NCI-H2196 (cell line): ENCODE results near the gene RPH3AL.
A peak's percentile ranks its signal among the peaks of the same experiment; 100 is the strongest.

Source experiments
- DNase-seq: peaks from one replicate; lab custom pipeline; 2025; ENCODE audit not compliant: unreplicated experiment; lab: John Stamatoyannopoulos, UW

RPH3AL gene

DNA sequence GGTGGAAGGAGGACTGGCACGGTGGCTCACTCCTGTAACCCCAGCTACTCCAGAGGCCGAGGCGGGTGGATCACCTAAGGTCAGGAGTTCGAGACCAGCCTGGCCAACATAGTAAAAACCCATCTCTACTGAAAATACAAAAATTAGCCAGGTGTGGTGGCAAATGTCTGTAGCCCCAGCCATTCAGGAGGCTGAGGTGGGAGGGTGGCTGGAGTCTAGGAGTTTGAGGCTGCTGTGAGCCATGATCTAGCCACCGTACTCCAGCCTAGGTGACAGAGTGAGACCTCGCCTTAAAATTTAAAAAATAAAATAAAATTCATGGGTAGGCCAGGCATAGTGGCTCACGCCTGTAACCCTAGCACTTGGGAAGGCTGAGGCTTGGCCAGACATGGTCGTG, 1.2 kb upstream of the RPH3AL start:
- DNase-seq = no peak

DNA sequence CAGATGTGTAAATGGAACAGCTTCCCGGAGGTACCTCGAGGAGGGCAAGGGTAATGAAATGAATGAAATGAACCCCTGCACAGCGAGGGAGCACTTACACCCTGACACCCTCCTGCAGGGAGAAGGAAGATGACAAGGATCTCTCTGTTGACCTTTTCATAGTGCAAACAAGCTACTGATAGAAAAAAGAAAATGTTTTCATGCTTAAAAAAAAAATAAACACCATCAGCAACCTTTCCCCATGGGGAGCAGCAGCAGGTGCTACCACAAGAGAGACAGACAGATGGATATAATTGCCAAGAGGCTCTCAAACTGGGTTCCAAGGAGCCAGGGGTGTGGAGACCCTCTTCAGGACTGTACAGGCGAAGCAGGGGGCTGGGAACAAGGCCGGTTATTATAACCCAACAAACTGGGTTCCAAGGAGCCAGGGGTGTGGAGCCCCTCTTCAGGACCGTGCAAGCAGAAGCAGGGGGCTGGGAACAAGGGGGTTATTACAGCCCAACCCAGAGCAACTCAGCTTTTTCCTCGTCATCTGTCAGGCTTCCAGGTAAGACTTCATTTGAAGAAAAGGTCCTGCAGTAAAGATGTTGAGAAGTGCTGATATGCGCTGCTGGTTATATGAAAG, 718 bp upstream of the RPH3AL start:
- DNase-seq = no peak

DNA sequence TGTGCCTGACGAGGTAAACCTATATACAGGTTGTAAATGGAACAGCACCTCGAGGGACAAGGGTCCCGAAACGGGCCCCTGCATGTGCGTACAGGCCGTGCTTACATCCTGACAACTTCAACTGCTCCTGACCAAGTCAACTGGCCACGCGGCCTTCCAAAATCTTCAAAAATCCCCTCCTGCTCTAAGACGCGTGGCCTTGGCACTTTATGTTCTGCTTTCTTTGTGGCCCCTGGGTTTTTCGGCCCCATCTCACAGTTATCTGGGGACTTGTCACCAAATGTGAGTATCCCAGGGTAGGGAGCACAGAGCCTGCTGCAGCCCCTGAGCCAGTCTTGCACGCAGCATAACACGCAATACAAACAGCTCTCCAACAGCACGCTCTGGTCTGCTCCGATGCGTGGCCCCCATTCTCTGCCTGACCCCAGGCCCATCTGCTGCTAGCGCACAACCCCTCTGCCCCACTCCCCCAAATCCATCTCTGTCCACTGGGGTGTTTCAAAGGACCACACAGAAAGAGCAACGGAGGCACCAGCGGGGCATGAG, 659 bp downstream of the RPH3AL start:
- no peak for DNase-seq

DNA sequence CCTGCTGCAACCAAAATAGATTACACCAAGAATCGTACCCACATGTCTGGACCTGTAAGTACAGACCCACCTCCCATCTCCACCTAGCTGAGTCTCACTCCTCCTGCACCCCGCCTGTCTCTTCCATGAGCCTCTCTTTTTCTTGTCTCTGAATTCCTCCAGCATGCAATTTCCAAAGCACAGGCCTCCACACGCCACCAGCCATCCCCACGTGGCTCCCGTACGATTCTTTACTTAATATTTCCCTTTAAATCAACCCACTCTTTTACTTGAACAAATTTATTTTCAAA, 1.2 kb downstream of the RPH3AL start:
- DNase-seq = no peak

DNA sequence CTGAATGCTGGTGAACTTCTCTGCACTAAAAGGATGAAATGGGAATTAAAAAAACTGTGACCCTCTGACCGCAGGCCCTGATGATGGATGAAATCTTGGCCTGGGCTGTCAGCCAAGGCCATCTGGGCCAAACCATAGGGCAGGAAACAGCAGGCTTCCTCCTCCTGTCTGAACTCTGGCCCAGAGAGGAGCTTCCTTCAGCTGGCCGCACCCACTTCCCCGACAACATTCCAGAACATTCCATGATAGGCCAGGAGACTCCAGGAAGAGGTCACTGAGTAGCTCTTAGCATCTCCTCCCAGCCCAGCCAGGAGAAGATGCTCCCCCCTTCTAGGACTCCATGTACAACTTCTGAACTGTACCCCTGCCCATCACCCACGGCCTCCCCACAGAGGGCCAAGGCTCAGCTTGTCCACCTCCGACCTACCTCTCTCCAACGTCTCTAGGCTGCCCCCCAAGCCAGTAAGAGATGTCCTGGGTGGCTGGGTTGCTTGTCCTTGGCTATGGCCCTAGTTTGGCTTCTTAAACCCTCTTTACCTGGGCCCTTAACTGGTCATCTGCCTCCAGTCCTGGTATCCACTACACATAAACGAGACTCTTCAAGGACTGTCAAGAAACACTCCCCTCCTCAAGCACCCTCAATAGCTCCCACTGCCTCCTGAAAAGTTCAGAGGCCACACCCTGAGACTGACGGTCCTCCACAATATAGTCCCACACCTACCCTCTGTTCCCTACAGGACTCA, 1.7 kb downstream of the RPH3AL start:
- no peak for DNase-seq

DNA sequence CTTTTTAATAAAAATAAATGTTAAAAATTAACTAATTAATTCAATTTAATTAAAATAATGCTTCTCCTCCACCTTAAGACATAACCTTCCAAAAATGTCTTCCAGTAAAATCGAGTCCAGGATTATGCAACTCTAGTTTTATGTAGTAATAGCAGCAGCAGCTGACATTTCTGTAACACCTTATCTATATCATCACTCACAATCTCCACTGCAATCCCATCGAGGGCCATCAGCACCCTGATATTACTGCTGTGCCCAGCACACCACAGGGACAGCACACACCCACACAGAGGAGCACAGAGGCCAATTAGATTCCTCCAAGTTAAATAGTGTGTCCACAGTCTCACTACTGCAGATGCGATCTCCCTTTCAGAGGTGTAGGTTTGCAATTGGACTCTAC, 2.9 kb downstream of the RPH3AL start:
- DNase-seq = no peak

DNA sequence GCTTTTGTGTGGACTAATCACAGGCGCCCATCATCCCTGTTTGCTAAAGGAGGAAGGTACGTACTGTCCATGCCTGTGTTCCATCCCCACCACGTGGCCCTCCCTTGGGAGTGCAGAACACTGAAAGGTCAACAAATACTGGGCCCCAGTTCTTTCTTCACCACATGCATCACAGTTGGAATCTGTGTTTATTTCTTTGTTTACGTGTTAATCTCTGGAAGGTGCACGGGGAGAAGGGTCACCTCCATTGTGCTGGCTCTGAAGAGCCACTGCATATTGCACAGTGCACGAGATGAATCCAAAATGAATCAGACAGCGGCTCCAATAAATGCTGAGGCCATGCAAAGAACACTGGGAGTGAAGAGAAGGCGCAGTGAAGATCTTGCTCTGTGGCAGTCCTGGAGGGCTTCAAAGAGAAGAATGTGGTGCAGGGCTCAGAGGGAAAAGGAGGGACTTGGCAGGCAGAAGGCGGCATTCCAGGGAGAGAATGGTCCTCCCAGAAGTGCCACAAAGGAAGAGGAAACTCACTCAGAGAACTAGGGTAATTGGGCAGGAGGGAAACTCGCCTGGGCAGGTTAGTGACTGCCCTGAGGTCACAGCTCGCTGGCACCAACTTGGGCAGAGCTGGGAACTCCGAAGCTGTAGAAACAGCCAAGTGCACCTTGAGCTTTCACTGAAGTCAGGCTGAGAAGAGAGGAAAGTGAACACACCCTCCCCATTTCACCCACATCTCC, 3.7 kb downstream of the RPH3AL start:
- no peak for DNase-seq

DNA sequence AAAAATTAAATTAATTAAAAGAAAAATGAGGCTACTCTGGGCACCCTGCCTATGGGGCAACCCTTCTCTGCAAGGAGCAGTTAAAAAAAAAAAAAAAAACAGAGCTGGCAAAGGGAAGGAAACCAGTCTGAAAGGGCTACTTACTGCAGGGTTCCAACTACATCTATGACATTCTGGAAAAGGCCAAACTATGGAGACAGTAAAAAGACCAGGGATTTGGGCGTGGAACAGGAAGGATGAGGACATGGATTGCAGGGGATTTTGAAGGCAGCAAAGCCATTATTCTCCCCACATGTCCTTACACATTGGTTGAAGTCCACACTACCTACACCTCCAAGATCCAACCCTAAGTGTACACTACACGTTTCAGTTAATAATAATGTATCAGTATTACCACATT, 4.6 kb downstream of the RPH3AL start:
- DNase-seq = no peak

DNA sequence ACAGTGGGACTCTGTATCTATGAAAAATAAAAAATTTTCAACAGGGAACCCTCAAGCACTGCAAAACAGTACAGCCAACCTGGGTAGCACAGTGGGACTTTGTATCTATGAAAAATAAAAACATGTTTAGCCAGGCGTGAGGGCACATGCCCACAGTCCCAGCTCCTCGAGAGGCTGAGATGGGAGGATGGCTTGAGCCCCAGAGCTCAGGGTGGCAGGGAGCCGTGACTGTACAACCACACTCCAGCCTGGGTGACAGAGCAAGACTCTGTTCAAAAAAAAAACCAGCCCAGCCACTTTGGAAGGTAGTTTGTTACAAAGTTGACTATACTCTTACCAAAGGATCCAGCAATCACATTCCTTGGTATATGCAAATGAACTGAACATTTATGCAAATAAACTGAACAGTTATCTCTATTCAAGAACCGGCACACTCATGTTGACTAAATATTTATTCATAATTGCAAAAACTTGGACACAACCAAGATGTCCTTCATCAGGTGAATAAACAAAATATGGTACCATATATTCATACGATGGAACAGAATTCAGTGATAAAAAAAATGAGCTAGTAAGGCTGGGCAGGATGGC, 5.2 kb downstream of the RPH3AL start:
- no peak for DNase-seq

DNA sequence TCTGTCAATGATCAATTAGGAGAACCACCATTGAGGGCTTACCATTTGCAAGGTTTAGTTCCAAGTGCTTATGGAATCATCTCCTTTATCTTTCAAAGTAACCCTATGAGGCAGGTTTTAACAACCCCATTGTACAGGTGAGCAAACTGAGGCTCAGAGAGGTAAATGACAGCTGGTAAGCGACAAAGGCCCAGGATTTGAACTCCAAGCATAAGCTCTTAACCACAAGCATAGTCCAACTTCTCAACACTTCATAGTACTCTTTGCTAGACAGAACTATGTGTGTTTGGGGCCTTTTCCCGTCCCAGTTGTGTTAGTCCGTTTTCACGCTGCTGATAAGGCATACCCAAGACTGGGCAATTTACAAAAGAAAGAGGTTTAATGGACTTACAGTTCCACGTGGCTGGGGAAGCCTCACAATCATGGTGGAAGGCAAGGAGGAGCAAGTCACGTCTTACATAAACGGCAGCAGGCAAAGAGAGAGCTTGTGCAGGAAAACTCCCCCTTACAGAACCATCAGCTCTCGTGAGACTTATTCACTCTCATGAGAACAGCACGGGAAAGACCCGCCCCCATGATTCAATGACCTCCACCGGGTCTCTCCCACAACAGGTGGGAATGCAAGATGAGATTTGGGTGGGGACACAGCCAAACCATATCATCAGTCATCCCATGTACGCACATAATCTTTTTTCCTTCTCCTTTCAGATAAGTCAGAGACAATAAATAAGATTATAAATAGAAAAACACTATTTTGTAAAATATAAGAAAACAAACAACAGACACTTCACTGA, 6.4 kb downstream of the RPH3AL start:
- no peak for DNase-seq

DNA sequence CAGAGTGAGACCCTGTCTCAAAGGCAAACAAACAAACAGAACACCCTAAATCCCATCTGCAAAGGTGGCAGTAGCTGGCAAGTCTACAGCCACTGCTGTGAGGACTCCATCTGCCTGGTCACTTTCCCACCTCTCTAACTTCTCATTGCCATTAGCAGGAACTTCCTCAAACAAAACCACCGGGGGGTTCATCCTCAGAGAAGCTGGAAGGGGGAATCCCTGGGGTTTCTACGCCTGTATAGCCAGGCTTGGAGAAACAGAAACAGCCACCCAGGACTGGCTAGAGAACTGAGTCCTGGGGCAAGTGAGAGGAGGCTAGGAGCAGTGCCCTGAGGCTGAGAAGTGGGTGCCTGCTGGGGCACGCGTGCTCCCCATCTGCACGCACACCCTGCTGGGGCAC, 7.3 kb downstream of the RPH3AL start:
- no peak for DNase-seq

DNA sequence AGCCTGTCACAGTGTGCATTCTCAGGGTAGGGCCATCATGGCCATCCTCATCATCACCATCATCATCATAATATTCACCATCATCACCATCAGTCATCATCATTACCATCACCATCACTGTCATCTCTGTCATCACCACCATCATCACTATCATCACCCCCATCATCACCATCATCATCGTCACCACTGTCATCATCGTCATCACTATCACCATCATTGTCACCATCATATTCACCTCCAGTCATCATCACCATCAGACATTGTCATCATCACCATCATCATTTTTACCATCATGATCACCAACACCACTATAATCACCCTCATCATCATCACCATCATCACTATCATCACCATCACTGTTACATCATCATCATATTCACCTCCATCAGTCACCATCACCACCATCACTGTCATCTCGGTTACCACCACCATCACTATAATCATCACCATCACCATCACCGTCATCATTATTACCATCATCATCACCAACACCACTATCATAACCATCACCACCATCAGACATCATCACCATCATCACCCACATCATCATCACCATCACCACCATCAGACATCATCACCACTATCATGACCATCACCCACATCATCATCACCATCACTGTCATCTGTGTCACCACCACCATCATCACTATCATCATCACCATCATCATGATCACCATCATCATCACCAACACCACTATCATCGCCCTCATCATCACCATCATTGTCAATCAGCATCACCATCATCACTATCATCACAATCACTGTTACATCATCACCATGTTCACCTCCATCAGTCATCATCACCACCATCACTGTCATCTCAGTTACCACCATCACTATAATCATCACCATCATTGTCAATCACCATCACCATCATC, 8.5 kb downstream of the RPH3AL start:
- no peak for DNase-seq

DNA sequence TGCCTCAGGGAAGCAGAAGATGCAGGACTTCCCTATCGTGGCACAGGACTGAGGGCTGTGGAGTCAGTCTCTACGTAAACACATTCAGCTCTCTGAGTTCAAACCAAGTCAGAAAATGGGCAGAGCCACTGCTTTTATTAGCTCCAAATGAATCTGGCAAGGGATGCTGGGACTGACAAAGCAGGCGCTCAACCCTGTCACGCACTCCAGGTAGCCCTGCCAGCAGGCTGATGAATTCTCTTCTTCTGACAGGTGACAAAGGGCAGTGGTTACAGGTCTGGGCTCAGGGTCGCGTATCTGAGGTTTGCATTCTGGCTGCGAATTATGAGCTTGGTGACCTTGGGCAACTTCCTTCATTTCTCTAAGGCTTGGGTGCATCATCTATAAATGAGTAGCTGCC, 9.4 kb downstream of the RPH3AL start:
- no peak for DNase-seq

DNA sequence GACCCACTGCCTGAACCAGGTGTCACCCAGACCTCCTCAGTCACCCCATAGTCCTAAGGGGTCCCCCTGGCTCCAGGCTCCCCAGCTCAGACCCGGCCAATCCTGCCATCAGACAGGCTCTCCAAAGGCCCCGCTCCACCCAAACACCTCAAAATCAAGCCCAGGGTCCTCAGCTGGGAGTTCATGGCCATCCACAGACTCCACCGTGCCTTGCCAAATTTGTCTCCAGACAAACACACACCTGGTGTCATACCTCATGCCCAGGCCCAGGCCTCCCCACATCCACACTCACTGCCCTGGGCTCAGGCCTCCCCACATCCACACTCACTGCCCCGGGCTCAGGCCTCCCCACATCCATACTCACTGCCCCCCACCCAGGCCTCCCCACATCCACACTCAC, 12.5 kb downstream of the RPH3AL start:
- no peak for DNase-seq

DNA sequence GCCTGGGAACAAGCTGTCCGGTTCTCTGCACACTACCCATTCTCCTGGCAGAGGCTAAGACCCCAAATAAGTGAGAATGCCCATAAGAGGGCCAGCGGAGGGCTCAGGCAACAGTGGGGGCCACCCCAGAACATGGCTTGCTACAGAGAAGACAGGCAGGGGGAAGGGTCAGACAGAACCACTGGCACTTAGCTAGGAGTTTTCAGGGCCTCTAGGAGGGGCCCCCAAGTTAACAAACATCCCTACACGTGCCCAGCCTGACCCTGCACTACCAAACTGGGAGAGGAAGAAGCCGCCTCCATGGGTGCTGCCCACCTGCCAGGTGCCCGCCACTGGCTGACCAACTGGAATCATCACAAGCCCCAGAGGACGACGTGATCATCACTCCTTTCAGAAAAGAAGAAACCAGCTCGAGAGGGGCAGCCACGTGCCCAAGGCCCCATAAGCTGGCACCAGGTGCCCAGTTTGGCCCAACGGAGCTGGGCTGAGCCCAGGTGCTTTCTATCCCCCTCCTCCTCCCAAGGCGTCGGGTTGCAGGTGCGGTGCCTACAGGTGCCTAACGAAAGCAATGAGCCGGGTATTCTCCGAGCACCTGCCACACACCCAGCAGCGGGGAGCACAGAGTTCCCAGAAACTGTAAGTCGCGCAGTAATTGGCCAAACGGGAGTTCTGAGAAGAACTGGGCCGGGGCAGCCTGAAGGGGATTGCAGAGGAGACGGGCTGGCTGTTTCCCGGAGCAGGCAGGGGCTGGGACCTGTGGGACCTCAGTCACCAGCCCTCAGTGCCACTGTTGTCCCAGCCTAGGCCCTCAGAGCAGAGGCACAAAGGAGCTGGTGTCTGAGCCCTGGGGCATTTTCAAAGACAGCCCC, 13.2 kb downstream of the RPH3AL start:
- DNase-seq = peak; percentile 70

DNA sequence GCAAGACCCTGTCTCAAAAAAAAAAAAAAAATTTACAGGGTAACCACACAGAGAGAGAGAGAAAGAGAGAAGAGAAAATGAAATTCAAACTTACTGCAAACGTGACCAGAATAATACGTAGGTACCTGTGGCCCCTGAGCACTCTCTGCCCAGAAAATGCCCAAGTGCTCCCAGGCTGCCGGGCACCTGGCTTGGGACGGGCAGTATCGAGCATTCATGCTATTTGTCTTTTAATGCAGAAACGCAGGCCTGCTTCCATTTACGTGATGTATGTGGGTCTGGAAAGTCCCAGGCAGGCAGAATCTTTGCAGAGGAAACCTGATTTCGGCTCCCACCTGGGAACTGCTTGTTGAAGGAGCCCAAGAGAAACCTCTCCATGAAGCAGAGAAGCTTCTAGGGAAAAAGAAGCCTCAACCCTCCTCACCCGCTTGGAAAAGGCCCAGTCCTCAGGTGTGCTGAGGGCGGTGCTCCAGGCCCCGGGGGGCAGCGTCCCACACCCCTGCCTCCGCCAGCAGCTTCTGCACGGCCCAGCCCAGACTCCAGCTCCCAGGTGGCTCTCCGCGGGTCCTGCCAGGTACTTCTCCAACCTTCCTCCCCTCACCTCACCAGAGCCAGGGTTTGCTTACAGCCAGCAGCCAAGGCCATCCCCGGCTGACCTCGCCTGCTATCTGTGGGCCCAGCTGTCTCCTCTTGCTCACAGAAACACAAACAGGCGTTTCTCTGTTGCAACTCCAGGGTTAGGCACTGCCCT, 14.0 kb downstream of the RPH3AL start:
- peak; percentile 22 for DNase-seq

DNA sequence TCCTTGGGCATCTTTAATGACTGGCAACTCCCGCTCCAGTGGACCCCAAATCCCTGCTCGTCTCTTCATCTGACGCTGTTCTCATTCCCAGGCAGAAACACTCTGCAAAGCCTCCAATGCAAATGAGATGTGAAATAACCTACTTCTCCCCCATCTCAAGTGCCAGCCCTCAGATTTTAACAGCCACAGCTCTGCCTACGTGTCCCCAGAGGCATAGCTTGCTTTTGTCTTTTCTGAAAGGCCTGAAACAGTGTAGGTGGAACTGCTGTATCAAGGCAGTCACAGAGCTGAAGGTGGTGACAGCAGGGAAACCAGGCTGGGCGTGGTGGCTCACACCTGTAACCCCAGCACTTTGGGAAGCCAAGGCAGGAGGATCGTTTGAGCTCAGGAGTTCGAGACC, 14.7 kb downstream of the RPH3AL start:
- DNase-seq = no peak

DNA sequence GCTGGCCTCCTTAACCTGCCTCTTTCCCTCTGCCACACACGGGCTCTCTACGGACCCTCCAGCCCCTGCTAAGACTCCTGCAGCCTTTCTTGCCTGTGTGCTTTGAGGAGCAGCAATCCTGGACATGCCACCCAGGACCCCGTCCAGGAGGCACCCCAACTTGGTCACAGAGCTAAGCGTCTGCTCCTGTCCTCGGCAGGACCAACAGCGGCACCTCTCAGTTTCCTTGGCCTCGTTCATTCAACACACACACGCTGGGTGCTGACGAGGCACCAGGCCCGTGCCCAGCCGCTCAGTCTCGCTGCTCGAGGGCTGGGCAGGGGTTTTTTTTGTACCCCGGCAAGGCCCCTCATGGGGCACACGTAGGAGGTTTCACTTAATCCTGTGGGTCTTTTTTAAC, 15.2 kb downstream of the RPH3AL start:
- DNase-seq = no peak
